ENCODE results near the gene FAM13C. TPM values are rescaled to one million over a fixed set of nuclear protein-coding genes. Genes with fewer than 3 reads are reported as not detected.
A peak's percentile ranks its signal among the peaks of the same experiment; 100 is the strongest.
"Not testable (repeated sequence)": the region's sequence is repeated elsewhere in the genome, so short reads cannot be mapped to it uniquely, and the experiment has no call there.

The FAM13C gene
- total RNA-seq, 1 donor from 2014 or later: 12.8 TPM

DNA sequence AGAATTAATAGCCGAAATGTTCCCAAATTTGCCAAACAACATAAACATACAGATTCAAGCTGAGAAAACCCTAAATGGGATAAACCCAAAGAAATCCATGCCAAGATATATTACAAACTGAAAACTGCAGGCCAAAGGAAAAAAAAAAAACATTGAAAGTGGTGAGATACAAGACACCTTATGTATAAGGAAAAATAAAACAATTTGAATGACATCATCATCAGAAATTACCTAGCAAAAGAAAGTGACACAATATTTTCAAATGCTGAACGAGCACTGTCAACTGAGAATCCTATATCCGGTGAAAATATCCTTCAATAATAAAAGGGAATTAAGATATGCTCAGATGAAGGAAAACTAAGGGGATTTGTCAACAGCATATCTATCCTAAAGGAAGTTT lies 119.4 kb downstream of the FAM13C start:
- TF ChIP-seq, protein P1, sequence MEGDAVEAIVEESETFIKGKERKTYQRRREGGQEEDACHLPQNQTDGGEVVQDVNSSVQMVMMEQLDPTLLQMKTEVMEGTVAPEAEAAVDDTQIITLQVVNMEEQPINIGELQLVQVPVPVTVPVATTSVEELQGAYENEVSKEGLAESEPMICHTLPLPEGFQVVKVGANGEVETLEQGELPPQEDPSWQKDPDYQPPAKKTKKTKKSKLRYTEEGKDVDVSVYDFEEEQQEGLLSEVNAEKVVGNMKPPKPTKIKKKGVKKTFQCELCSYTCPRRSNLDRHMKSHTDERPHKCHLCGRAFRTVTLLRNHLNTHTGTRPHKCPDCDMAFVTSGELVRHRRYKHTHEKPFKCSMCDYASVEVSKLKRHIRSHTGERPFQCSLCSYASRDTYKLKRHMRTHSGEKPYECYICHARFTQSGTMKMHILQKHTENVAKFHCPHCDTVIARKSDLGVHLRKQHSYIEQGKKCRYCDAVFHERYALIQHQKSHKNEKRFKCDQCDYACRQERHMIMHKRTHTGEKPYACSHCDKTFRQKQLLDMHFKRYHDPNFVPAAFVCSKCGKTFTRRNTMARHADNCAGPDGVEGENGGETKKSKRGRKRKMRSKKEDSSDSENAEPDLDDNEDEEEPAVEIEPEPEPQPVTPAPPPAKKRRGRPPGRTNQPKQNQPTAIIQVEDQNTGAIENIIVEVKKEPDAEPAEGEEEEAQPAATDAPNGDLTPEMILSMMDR (IDR thresholded peaks at IDR 0.05): no peak
- TF ChIP-seq POLR2AphosphoS5 (IDR thresholded peaks at IDR 0.05; ENCODE audit: insufficient read depth in 1 of 2, low read depth in 1 of 2): no peak
- TF ChIP-seq POLR2A (IDR thresholded peaks at IDR 0.05): no peak
- no peaks in the 10 kb centered on the region for H3K9me3 ChIP-seq
- H3K27me3 ChIP-seq: no peaks in the 10 kb centered on the region
- no peak overlapping the region for H3K4me3 ChIP-seq
- no peaks in the 10 kb centered on the region for H3K36me3 ChIP-seq
- no peak for DNase-seq (ENCODE audit: extremely low spot score in 2 of 2)
- no peak overlapping the region for H3K27ac ChIP-seq
- H3K4me1 ChIP-seq: no peaks in the 10 kb centered on the region
- intact Hi-C loops (cut with DNase I): loop anchor here (5.0 kb wide), 1 partner anchor 344 kb away; no protein-coding TSS in a partner anchor

DNA sequence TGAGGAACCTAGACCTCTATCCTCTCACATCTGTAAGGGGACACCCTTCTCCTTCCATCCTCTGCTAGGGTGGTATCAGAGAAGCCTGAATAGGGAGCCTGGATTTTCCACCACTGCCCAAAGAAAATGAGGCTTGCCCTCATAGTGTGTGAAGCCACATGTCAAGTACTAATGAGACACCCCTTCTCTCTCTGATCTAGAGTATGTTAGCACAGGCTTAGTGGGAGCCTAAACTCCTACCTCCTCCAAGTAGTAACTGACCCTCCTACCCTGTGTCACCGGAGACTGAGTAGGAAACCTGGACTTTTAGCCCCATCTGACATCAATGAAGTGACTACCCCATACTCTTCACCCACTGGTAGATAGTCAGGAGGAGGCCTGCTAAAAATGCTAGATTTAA lies 120.3 kb downstream of the FAM13C start:
- Histone ChIP-seq H3K9me3 (no peaks in the 10 kb centered on the region), H3K27ac (no peak overlapping the region), H3K4me1 (no peaks in the 10 kb centered on the region), H3K36me3 (no peaks in the 10 kb centered on the region), H3K27me3 (no peaks in the 10 kb centered on the region), H3K4me3 (no peak overlapping the region)
- DNase-seq (ENCODE audit: extremely low spot score in 2 of 2): no peak
- intact Hi-C loops (cut with DNase I): loop anchor here (5.0 kb wide), 1 partner anchor 345 kb away; no protein-coding TSS in a partner anchor
- TF ChIP-seq, protein P1 (IDR thresholded peaks at IDR 0.05): no peak
- TF ChIP-seq POLR2A (IDR thresholded peaks at IDR 0.05) (no peak), POLR2AphosphoS5 (IDR thresholded peaks at IDR 0.05; ENCODE audit: insufficient read depth in 1 of 2, low read depth in 1 of 2) (no peak)

- no peaks in the 10 kb centered on the region for H3K36me3 ChIP-seq
- no peak overlapping the region for H3K4me3 ChIP-seq
- no peaks in the 10 kb centered on the region for H3K27me3 ChIP-seq
- DNase-seq (ENCODE audit: extremely low spot score in 2 of 2): no peak
- no peaks in the 10 kb centered on the region for H3K4me1 ChIP-seq
- no peaks in the 10 kb centered on the region for H3K9me3 ChIP-seq
- no peak overlapping the region for H3K27ac ChIP-seq
- intact Hi-C loops (cut with DNase I): loop anchor here (5.0 kb wide), 1 partner anchor 347 kb away; no protein-coding TSS in a partner anchor
- TF ChIP-seq, protein P1 (IDR thresholded peaks at IDR 0.05): peak; percentile 50 to 80 (median 57)
- TF ChIP-seq POLR2A (IDR thresholded peaks at IDR 0.05) (no peak), POLR2AphosphoS5 (IDR thresholded peaks at IDR 0.05; ENCODE audit: insufficient read depth in 1 of 2, low read depth in 1 of 2) (peak in 1 of 2 donors; percentile 58)
Measured at GRCh38 chr10:59240582-59241183, 121.7 kb downstream of the FAM13C start.

- H3K27me3 ChIP-seq; H3K9me3 ChIP-seq; H3K36me3 ChIP-seq; DNase-seq (ENCODE audit: extremely low spot score in 2 of 2); H3K4me1 ChIP-seq; H3K27ac ChIP-seq; intact Hi-C loops (cut with DNase I); H3K4me3 ChIP-seq: not testable (repeated sequence)
Measured at GRCh38 chr10:59239108-59239507, 123.2 kb downstream of the FAM13C start.

DNA sequence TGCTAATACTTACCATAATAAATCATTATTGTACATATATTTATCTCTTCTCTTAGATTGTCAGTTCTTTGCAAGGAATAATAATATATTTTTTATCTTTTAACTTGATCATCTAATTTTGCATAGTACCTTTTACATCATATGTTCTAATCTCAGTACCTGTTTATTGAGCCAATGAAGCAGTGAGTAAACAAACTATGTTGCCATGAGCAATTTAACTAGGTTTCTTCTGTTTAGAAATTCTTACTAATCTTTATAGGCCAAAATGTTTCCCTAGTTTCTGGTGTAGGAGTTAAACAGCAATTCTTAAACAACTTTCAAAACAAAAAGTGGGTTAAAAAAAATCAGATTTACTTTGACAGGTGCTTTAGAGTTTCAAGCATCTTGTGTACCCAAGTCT lies 124.6 kb downstream of the FAM13C start:
- H3K9me3 ChIP-seq: no peaks in the 10 kb centered on the region
- no peaks in the 10 kb centered on the region for H3K27me3 ChIP-seq
- no peak overlapping the region for H3K4me3 ChIP-seq
- no peak overlapping the region for H3K27ac ChIP-seq
- intact Hi-C loops (cut with DNase I): no loop called here
- no peaks in the 10 kb centered on the region for H3K4me1 ChIP-seq
- TF ChIP-seq, protein P1 (IDR thresholded peaks at IDR 0.05): no peak
- no peak for DNase-seq (ENCODE audit: extremely low spot score in 2 of 2)
- no peaks in the 10 kb centered on the region for H3K36me3 ChIP-seq

Measured in vagina (tissue), 2 donors.